AG04450 (cell line): ENCODE data around the gene EIF5A. TPM values are rescaled to one million over a fixed set of nuclear protein-coding genes. Genes with fewer than 3 reads are reported as not detected.

Experiments
- CTCF ChIA-PET: fragments of 300-600, 350-600 bp; formaldehyde crosslinking; extraction: SDS; loops from one replicate; lab custom pipeline; 2022; ENCODE audit warnings: antibody characterized with exemption, inconsistent platforms; lab: Charles Lee
- POLR2A ChIA-PET: fragments of 350-600 bp; formaldehyde crosslinking; extraction: SDS; loops from one replicate; lab custom pipeline; 2021; ENCODE audit warnings: antibody characterized with exemption, inconsistent platforms; lab: Yijun Ruan, JAX
- DNase-seq: peaks from one replicate; pipeline ENCODE4 v3.0.0-alpha.2; 2011; ENCODE audit warnings: low read depth, low spot score
- H3K27ac ChIP-seq: one replicate; pipeline ENCODE4 v1.5.1; 2012; ENCODE audit warnings: low read depth, low read length, control low read depth
- H3K27me3 ChIP-seq: one replicate; pipeline ENCODE4 v1.6.0; 2012; ENCODE audit warnings: low read length; ENCODE audit not compliant: control insufficient read depth, insufficient read depth
- H3K4me3 ChIP-seq: 2 replicates; pipeline ENCODE4 v1.5.1; 2011; ENCODE audit warnings: mild to moderate bottlenecking, low read depth, low read length, control low read depth
- H3K9me3 ChIP-seq: 2 replicates; pipeline ENCODE4 v1.5.1; 2012; ENCODE audit warnings: low read length; ENCODE audit not compliant: control insufficient read depth, insufficient read depth
- polyA plus RNA-seq: library from polyadenylated mRNA; depleted of rRNA; stranded (reverse); fragments of >200 nt; gene quantifications from 2 replicates; pipeline ENCODE4 v1.2.3, GENCODE V29; 2011
- TF ChIP-seq, protein P1 (sequence below): IDR thresholded peaks from 2 replicates; pipeline ENCODE4 v1.5.1; 2011; ENCODE audit warnings: low read depth, low read length, control low read depth, inconsistent platforms

The EIF5A gene
- polyA plus RNA-seq, 1 experiment = 466 TPM

DNA sequence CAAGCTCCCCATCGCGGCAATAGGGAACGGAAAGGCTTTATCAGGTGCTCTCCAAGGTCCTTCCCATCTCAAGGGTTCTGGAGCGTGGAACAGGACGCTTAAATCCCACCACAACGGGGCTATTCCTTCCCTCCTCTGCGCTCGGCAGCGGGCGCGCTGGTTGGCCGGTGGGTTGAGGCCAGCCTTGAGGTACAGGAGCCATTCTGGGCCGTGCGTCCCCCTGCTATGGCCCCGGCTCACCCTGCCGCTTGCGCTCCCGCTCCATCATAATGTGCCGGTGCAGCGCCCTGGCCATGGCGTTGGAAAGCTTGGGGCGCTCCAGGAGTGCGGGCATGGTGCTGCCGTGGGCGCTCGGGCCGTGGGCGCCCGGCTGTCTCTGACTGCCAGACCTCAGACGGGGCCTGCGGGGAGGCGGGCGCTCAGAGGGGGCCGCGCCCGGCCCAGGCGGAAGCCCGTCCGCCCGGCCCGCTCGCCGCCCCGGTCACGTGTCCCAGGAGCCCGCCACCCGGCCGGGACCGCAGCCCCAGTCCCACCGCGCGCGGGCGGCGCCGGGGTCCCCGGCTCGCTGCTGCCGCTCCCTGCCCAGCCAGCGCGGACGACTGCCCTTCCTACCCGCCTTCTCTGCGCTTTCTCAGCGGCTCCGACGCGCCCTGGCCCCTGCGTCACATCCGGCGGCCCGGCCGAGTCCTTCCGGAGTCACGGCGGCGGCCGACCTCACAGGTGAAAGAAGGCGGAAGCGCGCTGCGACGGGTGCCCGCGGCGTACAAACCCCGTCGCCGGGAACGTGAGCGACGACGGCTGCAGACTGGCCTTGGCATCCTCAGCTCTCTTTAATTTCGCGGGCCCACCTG is 7.5 kb downstream of the EIF5A start, which contains the start of gene GPS2:
Gene GPS2, minus strand, starts transcription at position 642 of the 851 bp plus-strand sequence. Its CDS starts 308 bp downstream, at position 334.
- CTCF ChIA-PET = interaction anchor here (0.9 to 2.1 kb wide), 3 partner anchors 8 to 18 kb away, joined by 3 to 8 read pairs (median 3); no protein-coding TSS in a partner anchor
- TF ChIP-seq, protein P1, sequence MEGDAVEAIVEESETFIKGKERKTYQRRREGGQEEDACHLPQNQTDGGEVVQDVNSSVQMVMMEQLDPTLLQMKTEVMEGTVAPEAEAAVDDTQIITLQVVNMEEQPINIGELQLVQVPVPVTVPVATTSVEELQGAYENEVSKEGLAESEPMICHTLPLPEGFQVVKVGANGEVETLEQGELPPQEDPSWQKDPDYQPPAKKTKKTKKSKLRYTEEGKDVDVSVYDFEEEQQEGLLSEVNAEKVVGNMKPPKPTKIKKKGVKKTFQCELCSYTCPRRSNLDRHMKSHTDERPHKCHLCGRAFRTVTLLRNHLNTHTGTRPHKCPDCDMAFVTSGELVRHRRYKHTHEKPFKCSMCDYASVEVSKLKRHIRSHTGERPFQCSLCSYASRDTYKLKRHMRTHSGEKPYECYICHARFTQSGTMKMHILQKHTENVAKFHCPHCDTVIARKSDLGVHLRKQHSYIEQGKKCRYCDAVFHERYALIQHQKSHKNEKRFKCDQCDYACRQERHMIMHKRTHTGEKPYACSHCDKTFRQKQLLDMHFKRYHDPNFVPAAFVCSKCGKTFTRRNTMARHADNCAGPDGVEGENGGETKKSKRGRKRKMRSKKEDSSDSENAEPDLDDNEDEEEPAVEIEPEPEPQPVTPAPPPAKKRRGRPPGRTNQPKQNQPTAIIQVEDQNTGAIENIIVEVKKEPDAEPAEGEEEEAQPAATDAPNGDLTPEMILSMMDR = no peak
- POLR2A ChIA-PET = interaction anchor here (3.6 kb wide), 1 partner anchor 15 kb away, joined by 17 read pairs; the partner anchor contains the start of gene NEURL4

DNA sequence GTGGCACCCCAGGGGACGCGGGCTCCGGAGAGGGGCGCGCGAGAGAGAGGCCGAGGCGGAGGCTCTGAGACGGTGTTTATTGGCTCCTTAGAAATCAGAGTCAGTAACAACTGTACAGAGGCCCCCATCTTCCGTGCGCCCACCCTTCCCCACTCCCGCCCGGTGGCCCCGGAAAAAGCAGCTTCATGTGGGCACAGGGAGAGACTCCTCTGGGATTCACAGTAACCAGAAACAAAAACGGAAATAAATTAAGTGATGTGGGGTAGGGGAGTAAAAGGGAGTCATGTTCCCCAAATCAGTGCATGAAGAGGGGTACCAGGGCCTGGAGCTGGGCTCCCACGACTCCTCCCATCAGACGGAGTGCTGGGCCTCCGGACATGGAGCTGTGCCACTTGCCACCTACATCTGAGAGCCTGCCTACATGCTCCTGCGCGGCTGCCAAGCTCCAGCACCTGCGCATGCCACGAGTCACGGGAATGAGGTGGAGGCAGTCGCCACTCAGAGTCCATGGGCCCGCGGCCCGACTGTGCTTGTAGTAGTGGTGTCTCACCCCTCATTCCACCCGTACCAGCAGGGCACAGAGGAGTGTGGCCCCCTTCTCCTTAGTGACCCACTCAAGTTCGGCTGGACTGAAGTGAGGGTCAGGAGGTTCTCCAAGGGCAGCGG is 8.3 kb downstream of the EIF5A start:
- ChIA-PET POLR2A (interaction anchor here (3.6 kb wide), 1 partner anchor 14 kb away, joined by 17 read pairs; the partner anchor contains the start of gene NEURL4), CTCF (interaction anchor here (0.9 to 1.2 kb wide), 2 partner anchors 8 to 19 kb away, joined by 3 read pairs; no protein-coding TSS in a partner anchor)
- Histone ChIP-seq H3K9me3 (peaks cover 2% of the 10 kb centered on the region; the same call in 1 of the 2 replicates), H3K27ac (peak overlapping the region; percentile 53), H3K4me3 (peak overlapping the region; percentile 86), H3K27me3 (no peaks in the 10 kb centered on the region)
- TF ChIP-seq, protein P1 = no peak
- no peak for DNase-seq

More for the DNA sequence above, 7.5 kb downstream of the EIF5A start, which contains the start of gene GPS2:
- Histone ChIP-seq H3K27me3 (no peaks in the 10 kb centered on the region), H3K9me3 (peaks cover 2% of the 10 kb centered on the region; the same call in 1 of the 2 replicates), H3K4me3 (peak within 1 kb of the TSS; percentile 86), H3K27ac (peak within 1 kb of the TSS; percentile 65)
- no peak for DNase-seq

DNA sequence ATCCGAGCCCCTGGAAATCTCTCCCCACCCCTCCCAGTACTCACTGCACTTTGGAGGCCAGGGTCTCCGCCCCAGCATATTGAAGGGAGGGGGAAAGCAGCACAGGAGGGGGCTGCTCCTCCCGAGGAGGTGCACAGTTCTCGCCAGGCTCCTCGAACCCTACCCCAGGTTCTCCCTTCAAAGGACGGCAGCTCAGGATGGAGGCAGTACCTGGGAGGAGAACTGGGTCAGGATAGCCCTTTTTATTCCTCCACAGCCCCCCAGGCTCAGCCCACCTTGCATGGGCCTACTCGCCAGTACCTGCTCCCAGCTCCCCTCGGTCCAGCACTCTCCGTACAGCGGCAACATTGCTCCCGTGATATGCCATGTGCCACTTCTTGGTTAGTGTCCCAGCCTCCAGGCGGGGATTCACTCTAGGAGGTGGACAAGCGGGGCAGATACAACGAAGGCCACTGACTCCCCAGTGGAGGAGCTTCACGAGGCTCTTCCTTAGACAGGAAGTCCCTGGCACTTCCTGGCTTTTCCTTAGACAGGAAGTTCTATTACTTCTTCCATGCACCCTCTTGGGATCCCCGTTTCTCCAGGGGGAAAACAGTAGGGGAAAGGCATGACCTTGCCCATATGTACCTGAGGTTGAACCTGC is 9.9 kb downstream of the EIF5A start:
- H3K4me3 ChIP-seq = no peak overlapping the region
- ChIA-PET CTCF (interaction anchor here (1.3 kb wide), 1 partner anchor 272 kb away, joined by 3 read pairs; no protein-coding TSS in a partner anchor), POLR2A (no interaction called here)
- no peak overlapping the region for H3K27ac ChIP-seq
- TF ChIP-seq, protein P1 = no peak
- no peak for DNase-seq
- H3K9me3 ChIP-seq = peaks cover 2% of the 10 kb centered on the region; the same call in 1 of the 2 replicates
- no peaks in the 10 kb centered on the region for H3K27me3 ChIP-seq

DNA sequence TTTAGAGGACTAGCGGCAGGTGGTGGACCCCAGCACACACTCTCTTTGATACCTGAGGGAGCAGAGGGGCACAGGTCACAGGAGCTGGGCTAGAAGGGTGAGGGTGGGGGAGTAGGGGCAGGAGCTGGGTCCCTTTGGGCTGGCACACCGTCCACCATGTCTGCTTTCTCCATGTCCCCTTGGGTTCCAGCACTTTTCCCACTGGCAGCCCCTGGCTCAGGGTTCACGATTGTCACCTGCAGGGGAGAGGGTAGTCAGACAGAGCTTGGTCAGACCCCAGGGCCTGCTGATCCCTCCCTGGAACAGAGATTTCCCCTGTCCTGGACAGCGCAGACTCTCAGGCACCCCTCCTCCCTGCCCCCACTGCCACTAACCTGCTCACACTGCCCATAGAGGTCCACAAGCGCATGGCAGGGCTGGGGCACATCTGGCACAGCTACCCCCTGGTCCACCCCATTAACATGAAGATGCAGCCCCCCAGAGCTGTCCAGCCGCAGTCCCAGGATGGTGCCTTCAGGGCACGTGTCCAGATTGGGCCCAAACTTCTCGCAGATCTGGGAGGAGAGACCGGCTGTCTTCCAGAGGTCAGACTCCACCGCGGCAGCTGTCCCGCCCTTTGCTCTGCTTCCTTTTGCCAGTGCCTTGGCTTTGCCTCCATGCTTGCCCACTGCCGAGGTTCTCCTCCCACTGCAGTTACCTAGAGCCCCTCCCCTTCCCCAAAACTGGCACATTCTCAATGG is 10.9 kb downstream of the EIF5A start:
- Histone ChIP-seq H3K27ac (no peak overlapping the region), H3K27me3 (no peaks in the 10 kb centered on the region), H3K9me3 (peaks cover 2% of the 10 kb centered on the region; the same call in 1 of the 2 replicates), H3K4me3 (no peak overlapping the region)
- POLR2A ChIA-PET = no interaction called here
- TF ChIP-seq, protein P1 = no peak
- CTCF ChIA-PET = interaction anchor here (0.6 kb wide), 1 partner anchor 28 kb away, joined by 3 read pairs; no protein-coding TSS in a partner anchor
- no peak for DNase-seq
